GM12892 (cell line): ENCODE results near the gene MAX.

ENCODE experiments used
- POLR2A ChIP-seq: IDR thresholded peaks from 2 replicates; pipeline ENCODE4 v1.6.1; 2011; ENCODE audit warnings: low read depth, low read length, control low read depth
- POLR2AphosphoS5 ChIP-seq: IDR thresholded peaks from 2 replicates; pipeline ENCODE4 v1.6.1; 2011; ENCODE audit warnings: low read depth, low read length, control low read depth
- TAF1 ChIP-seq: IDR thresholded peaks from 2 replicates; pipeline ENCODE4 v1.6.1; 2011; ENCODE audit warnings: low read depth, mild to moderate bottlenecking, control low read depth, low read length, borderline replicate concordance

DNA sequence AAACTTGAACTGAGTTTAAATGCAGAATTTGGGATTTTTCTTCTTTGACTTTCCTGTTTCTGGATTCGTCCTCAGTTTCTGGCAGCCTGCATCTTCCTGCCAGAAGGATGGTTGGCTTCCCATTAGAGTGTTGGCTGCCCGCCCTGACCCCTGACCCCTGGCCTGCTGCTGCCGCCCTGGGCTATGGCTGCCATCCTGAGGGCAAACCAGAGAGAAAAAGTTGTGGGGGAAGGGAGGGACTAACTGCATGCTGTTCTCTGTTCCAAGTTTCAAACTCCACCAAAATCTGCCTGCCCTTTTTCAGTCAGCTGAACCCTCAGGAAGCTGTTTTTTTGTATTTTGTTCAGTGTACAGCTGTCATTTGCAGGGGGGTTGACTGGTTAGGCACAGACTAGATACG, 67.3 kb downstream of the MAX start:
- TF ChIP-seq POLR2A (no peak), POLR2AphosphoS5 (no peak), TAF1 (no peak)
